RPMI8226 (cell line): ENCODE data around the gene SKIL.
A peak's percentile ranks its signal among the peaks of the same experiment; 100 is the strongest.
"Not testable (repeated sequence)": the region's sequence is repeated elsewhere in the genome, so short reads cannot be mapped to it uniquely, and the experiment has no call there.

Experiments used
- DNase-seq: peaks from one replicate; pipeline ENCODE4 v3.0.0-alpha.2; 2015

The SKIL gene, protein sequence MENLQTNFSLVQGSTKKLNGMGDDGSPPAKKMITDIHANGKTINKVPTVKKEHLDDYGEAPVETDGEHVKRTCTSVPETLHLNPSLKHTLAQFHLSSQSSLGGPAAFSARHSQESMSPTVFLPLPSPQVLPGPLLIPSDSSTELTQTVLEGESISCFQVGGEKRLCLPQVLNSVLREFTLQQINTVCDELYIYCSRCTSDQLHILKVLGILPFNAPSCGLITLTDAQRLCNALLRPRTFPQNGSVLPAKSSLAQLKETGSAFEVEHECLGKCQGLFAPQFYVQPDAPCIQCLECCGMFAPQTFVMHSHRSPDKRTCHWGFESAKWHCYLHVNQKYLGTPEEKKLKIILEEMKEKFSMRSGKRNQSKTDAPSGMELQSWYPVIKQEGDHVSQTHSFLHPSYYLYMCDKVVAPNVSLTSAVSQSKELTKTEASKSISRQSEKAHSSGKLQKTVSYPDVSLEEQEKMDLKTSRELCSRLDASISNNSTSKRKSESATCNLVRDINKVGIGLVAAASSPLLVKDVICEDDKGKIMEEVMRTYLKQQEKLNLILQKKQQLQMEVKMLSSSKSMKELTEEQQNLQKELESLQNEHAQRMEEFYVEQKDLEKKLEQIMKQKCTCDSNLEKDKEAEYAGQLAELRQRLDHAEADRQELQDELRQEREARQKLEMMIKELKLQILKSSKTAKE

DNA sequence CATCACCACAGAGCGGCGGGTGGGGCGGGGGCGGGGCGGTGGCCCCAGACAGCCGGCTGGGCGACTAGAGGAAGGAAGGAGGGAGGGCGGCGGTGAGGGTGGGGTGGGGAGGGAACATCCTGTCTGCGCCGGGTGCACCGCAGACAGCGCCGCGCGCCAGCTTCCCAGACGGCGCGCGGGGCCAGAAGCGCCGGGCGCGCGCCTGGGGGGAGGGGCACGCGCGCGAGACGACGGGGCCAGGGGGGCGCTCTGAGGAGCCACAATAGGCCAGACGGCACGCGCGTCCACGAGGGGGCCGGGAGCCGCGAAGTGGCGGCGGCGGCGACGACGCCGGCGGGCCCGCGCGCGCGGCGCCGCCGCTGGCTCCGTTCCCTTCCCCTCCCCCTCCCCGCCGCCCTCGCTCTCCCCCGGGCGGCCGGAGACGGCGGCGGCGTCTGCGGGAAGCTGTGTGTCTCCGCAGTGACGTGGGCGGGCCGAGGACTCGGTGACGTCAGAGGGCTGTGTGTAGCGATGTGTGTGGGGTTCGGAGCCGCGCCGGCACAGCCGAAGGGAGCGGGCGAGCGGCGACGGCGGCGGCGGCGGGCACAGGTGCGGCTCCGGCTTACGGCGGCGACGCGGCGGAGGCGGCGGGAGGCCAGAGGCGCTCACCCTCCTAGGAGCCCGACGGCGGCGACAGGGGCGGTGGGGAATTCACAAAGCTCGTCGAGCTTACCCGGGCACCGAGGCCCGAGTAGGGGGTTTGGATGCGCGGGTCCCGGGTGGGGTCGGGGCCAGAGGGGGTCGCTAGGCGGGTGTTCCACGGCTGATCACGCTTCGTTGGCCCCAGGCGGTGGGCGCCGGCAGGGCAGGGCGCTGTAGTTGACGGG lies at the start of gene SKIL:
SKIL (plus strand) TSS at position 540 of the 866 bp plus-strand sequence. CDS start 2,617 bp downstream, outside the sequence.
- DNase-seq = peak; percentile 100

DNA sequence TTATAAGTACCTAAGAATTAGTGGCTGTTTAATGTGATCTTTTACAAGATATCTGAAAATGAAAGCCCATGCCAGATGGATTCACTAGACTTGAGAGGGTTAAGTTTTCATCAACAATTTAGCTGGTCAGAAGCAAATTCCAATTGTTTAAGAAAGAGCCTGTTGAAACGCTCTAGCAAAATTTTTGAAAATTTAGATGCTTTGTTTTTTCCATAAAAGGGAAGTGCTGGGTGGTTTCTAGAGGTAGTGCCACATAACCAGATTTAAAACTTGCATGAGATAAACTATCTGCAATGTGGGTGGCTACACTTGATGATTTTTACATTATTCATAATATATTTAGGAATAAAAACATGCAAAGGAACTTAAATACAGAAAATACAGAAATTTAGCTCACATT lies 48.5 kb upstream of the SKIL start:
- DNase-seq = no peak

DNA sequence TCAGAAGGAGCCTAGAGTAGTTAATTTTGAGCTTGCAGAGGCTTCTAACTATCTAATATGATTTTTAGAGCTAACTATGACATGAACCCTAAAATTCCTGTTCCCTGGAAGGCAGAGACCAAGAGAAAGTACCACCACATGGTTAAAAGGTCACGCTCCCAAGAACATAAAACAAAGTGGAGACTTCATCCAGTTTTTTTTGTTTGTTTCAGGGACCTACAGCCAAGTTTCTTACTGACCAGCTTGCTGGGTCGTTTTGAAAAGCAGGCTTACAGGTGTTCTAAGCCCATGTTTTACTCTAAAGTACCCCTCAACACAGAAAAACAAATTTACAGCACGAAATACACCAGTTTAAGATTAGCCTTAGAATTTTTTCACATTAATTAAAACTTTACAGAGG lies 39.6 kb upstream of the SKIL start:
- DNase-seq = no peak

DNA sequence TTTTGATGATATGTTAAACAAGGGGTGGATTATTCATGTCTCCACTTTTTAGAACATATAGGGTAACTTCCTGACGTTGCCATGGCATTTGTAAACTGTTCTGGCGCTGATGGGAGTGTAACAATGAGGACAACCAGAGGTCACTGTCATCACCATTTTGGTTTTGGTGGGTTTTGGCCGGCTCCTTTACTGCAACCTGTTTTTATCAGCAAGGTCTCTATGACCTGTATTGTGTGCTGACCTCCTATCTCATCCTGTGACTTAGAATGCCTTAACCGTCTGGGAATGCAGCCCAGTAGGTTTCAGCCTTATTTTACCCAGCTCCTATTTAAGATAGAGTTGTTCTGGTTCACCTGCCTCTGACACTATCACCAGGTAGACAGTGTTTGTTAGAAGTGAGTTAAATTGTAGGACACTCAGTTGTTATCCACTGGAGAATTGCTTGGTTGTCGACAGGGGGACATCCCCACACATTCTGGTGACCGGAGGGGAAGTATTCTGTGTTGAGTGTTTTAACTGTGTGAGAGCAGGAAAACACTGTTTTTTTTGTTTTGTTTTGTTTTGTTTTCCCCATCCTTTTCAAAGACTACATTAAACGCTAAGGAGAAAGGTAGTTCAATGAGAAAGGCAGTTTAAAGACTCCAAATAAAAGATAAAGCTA lies 36.9 kb upstream of the SKIL start:
- DNase-seq = no peak

DNA sequence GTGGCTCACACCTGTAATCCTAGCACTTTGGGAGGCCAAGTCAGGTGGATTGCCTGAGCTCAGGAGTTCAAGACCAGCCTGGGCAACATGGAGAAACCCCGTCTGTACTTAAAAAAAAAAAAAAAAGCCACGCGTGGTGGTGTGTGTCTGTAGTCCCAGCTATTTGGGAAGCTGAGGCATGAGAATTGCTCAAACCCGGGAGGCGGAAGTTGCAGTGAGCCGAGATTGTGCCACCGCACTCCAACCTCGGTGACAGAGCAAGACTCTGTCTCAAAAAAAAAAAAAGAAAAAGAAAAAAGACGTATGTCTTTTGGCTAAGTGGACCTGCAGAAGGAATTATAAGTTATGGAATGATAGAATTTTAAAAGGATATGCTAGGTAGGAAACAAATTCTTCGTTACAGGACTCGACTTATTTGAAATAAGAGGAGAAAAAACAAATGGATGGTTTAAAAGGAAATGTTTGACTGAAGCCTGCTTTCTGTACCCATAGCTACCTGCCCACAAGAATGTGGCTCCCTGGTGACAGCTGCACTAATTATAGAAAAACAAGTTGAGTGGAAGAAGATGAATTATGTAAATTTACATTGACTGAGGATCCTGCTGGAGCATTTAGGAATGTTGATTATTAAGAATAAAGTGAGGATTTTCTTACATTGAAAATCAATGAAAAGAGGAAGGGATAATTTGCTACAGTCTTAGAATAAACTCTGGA lies 36.0 kb upstream of the SKIL start:
- DNase-seq = peak; percentile 68

DNA sequence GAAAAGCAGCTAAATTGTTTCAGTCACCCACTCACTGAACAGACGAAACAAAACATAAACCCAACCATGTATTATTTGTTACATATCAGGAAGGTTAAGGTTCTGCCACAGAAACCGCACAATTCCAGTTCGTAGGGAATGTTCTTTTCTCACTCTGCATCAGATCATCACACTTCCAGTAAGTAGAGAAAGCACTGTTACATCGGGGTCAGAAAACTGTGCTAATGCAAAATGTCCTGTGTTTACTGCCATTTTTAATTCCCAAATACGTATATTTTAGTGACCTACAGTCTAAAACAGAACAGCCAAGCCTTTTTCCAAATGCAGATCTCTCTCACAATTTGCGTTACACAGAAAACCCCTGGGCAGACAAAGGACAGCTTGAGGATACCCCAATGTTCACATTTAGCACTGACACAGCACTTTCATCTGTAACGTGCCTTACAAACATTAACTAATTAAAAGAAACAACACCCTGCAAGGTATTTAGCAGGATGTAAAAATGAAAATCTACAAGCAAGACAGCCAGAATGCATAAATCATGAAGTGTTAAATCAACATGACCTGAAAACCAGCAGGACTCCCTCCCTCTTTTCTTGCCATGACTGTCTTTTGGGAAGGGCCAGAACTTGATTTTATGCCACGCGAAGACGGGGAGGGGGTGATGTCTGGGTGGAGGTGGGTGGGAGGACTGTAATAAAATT lies 34.8 kb upstream of the SKIL start:
- DNase-seq = no peak

DNA sequence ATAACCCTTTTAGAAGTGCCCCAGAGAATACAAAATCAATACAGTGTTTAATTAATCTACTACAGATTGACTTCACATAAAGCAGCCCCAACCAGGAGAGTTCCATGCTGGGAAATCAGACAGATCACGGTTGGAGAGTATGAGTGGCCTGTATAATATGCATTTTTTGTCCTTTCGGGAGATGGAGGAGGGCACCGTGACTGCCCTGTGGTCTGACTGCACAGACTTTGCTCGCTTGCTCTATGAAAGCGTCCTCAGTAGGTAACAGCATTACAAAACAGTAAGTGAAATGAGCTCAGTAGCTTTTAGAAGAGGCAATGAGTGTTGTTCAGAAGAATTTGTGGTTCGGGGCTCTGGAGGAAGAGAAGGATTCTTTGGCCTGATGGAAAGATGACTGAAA lies 34.2 kb upstream of the SKIL start:
- no peak for DNase-seq

DNA sequence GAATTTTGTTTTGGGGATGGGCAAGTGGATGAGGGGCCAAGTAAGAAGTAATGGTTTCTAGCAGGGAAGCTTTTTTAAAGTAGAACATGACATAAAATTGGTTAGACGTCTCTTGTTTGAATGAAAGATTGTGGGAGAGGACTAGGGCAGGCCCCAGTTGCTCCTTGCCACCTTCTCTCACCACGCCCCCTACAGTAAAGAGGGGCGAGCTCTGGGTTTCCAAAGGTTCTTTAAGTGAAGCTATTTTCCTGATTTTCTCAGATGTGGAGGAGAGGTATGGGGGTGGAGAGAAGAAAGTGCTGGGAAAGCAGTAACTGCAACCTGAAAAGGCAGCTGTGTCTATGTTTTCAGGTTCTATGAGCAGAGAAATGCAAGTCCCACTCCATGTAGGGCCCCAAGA lies 32.6 kb upstream of the SKIL start:
- DNase-seq = no peak

DNA sequence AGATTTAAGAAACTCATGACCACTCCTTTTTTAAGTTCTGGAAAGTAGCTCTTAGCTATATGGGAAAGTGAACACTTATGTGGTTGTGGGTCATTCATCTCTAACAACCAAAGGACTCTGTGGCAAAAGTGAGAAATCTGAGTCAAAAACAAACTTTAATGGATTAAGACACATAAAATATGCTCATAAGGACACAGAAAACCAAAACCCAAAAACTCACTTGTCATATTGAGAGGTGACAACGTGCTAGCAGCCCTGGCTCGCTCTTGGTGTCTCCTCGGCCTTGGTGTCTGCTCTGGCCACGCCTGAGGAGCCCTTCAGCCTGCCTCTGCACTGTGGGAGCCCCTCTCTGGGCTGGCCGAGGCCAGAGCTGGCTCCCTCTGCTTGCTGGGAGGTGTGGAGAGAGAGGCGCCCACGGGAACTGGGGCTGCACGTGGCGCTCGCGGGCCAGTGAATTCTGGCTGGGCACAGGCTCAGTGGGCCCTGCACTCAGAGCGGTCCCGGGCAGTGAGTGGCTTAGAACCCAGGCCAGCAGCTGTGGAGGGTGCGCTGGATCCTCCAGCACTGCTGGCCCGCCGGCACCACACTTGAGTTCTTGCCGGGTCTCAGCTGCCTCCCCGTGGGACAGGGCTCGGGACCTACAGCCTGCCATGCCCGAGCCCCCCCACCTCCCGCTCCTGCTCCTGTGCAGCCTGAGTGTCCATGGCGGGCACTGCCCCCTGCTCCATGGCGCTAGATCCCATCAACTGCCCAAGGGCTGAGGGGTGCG lies 30.3 kb upstream of the SKIL start:
- no peak for DNase-seq

DNA sequence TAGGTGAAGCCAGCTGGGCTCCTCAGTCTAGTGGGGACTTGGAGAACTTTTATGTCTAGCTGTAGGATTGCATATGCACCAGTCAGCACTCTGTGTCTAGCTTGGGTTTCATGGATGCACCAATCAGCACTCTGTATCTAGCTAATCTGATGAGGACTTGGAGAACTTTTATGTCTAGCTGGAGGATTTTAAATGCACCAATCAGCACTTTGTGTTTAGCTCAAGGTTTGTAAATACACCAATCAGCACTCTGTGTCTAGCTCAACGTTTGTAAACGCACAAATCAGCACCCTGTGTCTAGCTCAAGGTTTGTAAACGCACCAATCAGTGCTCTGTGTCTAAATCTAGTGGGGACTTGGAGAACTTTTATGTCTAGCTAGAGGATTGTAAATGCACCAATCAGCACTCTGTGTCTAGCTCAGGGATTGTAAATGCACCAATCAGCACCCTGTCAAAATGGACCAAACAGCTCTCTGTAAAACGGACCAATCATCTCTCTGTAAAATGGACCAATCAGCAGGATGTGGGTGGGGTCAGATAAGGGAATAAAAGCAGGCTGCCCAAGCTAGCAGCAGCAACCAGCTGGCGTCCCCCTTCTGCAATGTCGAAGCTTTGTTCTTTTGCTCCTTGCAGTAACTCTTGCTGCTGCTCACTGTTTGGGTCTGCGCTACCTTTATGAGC lies 29.5 kb upstream of the SKIL start:
- DNase-seq = not testable (repeated sequence)

DNA sequence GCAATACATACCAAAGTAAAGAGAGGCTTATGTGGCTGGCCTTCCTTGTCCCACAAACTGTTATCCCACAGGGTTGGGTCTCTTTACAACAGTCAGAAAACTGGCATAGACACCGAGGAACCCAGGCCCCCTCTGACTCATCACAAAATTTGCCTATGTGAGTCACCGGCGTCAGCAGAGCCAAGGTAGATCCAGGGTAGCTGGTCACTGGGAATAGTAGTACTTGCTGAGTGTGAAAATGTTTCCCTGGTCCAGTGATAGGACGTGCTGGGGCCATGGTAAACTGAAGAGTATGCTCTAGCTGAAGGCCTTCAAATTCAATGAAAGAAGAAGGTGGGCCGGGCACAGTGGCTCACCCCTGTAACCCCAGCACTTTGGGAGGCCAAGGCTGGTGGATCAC lies 27.1 kb upstream of the SKIL start:
- peak; percentile 67 for DNase-seq

DNA sequence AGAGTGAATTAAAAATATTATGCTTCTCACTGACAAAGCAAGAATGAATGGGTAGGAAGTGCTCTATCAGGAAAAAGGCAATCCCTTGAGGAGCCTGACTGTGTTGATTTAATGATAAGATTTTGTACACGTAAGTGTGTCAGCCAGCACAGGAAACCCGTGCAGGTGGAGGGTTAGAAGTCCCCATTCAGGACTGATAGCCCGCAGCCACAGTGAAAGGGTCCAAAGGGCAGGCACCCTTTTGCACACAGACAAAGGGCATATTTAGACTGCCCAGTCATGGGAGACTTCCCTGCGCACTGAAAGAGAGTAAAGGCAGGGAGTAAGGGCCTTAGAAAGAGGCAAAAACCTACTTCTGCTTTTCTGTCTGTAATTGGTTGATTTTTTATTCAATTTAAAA lies 26.4 kb upstream of the SKIL start:
- no peak for DNase-seq

DNA sequence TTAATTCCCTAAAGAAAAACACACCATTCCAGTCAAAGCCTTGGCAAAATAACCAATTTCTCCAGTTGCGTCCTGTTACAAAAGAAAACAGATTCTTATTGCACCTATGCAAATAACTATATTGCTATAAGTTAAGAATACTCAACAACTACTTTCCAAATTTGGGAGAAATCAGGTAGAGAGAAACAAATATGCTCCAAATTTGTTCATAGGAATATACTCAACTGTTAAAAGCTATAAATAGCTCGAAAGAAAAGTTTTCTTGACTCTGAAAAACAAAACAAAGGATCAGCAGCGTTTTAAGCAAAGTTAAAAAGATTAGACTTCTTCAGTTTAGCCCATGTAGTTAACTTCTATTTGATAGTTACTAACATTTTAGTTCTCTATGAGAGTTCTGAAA lies 20.1 kb upstream of the SKIL start:
- DNase-seq = no peak

DNA sequence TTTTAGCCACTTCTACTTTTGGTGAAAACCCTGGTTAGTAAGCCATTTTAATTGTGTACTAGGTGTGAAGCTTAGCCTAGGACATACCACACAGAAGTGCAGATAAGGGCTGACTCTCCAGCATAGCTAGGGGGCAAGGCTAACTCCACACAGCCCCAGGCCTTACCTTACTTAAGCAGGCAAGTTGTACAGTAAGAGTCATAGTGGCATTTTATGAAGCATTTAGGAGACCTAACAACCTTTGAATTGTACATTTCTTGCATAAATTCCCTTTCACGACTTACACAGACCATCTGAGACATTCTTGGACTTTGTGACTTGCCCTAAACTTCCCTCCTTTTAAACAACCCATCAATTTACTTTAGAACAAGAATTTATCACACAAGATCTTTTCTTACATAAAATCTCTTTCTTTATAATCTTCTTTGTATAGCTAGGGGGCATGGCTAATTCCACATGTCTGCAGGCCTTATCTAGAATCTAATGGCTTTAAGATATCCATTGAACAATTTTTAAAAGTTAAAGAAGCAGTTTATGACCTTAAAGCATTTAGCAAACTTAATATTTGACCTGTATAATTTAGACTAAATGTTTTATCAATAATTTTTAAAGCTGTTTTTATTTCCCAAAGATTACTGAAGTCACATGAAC lies 18.7 kb upstream of the SKIL start:
- no peak for DNase-seq

DNA sequence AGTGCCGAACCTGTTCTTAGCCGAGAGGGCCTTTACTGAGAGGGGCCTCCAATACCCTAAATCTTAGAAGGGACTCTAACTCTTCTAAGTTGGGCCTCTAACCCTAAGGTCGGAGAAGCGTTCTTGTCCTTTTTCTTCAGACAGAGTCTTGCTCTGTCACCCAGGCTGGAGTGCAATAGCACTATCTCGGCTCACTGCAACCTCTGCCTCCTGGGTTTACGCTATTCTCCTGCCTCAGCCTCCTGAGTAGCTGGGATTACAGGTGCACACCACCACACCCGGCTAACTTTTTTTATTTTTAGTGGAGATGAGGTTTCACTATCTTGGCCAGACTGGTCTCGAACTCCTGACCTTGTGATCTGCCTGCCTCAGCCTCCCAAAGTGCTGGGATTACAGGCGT lies 15.2 kb upstream of the SKIL start:
- not testable (repeated sequence) for DNase-seq

DNA sequence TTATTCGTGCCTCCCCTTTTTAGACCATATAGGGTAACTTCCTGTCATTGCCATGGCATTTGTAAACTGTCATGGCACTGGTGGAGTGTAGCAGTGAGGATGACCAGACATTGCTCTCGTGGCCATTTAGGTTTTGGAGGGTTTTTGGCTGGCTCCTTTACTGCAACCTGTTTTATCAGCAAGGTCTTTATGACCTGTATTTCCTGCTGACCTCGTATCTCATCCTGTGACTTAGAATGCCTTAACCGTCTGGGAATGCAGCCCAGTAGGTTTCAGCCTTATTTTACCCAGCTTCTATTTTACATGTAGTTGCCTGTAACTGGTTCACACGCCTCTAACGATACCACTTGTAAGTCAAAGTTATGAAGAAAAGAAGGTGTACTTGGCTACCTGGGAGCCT lies 13.7 kb upstream of the SKIL start:
- DNase-seq = not testable (repeated sequence)

DNA sequence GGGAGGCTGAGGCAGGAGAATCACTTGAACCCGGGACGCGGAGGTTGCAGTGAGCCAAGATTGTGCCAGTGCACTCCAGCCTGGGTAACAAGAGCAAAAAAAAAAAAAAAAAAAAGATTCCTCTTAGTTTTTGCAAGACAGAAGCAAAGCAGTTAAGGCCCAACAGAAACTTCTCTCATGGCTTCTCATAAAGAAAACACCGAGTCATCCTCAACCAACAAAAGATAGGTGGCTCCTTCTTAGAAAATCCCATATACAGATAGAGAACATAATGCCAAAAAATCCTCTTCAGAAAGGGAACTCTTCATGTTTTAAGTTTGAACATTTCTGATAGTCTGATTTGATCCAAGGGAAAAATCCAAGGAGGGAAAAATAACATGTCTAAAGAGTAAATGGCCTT lies 12.5 kb upstream of the SKIL start:
- DNase-seq = no peak

DNA sequence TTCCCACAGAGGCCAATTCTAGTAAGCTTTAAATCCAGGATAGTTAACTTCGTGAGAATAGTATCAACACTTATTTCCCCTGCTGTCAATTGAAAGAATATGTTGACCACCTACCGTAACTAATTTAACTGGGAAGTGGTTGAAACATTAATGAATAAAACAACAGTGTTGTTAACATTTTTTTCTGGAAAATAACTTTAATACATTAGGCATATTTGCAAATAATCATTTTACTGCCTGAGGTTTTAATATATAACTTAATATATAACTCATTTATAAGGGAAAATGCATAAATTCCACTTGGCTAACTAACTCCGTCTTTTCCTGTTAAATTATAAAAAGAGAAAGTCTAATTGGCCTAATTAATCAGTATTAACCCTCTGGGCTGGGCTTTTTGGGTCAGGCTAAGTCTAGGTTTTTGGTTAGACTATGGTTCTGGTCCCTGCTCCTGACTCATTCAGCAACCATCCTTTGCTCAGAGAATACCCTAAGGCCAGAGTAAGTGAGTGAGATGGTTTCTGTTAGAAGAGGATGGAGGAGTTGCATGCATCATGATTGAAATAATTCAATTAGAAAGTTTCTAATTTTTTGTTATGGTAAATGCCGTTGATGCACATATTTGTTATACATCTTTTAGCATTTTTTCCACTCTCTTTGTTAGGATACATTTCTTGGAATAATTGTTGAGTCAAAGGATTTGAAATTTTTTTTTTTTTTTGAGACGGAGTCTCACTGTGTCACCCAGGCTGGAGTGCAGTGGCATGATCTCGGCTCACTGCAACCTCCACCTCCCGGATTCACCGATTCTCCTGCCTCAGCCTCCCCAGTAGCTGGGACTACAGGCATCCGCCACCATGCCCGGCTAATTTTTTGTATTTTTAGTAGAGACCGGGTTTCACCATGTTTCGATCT lies 10.8 kb upstream of the SKIL start:
- no peak for DNase-seq
